ENCODE measurements around the gene RUFY2.
A peak's percentile ranks its signal among the peaks of the same experiment; 100 is the strongest.
"Not testable (repeated sequence)": the region's sequence is repeated elsewhere in the genome, so short reads cannot be mapped to it uniquely, and the experiment has no call there.

RUFY2 gene

GRCh38 chr10:68406815-68407548 lies at the start of gene RUFY2:
Gene RUFY2 (minus strand): TSS chr10:68407277. CDS start chr10:68407189, 88 bp downstream.
- DNase-seq (ENCODE audit: low read depth in 4 of 4, low spot score in 1 of 4): peak; percentile 50 to 66 (median 58)

- DNase-seq (ENCODE audit: low read depth in 4 of 4, low spot score in 1 of 4): not testable (repeated sequence)
Observed at GRCh38 chr10:68449698-68450097, 42.6 kb upstream of the RUFY2 start.

GRCh38 chr10:68446179-68446578 lies 39.1 kb upstream of the RUFY2 start:
- DNase-seq (ENCODE audit: low read depth in 4 of 4, low spot score in 1 of 4): no peak

GRCh38 chr10:68442971-68443370 lies 35.9 kb upstream of the RUFY2 start:
- no peak for DNase-seq (ENCODE audit: low read depth in 4 of 4, low spot score in 1 of 4)

- no peak for DNase-seq (ENCODE audit: low read depth in 4 of 4, low spot score in 1 of 4)
Observed at GRCh38 chr10:68440898-68441297, 33.8 kb upstream of the RUFY2 start.

GRCh38 chr10:68435803-68436202 lies 28.7 kb upstream of the RUFY2 start:
- no peak for DNase-seq (ENCODE audit: low read depth in 4 of 4, low spot score in 1 of 4)

- no peak for DNase-seq (ENCODE audit: low read depth in 4 of 4, low spot score in 1 of 4)
Observed at GRCh38 chr10:68434657-68435056, 27.6 kb upstream of the RUFY2 start.

- DNase-seq (ENCODE audit: low read depth in 4 of 4, low spot score in 1 of 4): no peak
Observed at GRCh38 chr10:68428396-68429104, 21.5 kb upstream of the RUFY2 start.

GRCh38 chr10:68424454-68425014 lies 17.5 kb upstream of the RUFY2 start:
- DNase-seq (ENCODE audit: low read depth in 4 of 4, low spot score in 1 of 4): no peak

- DNase-seq (ENCODE audit: low read depth in 4 of 4, low spot score in 1 of 4): no peak
Observed at GRCh38 chr10:68423522-68423921, 16.4 kb upstream of the RUFY2 start.

GRCh38 chr10:68419376-68419775 lies 12.3 kb upstream of the RUFY2 start:
- DNase-seq (ENCODE audit: low read depth in 4 of 4, low spot score in 1 of 4): no peak

GRCh38 chr10:68408898-68409518 lies 1.9 kb upstream of the RUFY2 start:
- no peak for DNase-seq (ENCODE audit: low read depth in 4 of 4, low spot score in 1 of 4)

GRCh38 chr10:68406111-68406814 lies 814 bp downstream of the RUFY2 start:
- peak in 3 of 4 experiments; percentile 11 to 27 (median 14) for DNase-seq (ENCODE audit: low read depth in 4 of 4, low spot score in 1 of 4)

- no peak for DNase-seq (ENCODE audit: low read depth in 4 of 4, low spot score in 1 of 4)
Observed at GRCh38 chr10:68403701-68404100, 3.4 kb downstream of the RUFY2 start.

GRCh38 chr10:68402276-68402675 lies 4.8 kb downstream of the RUFY2 start:
- no peak for DNase-seq (ENCODE audit: low read depth in 4 of 4, low spot score in 1 of 4)

- no peak for DNase-seq (ENCODE audit: low read depth in 4 of 4, low spot score in 1 of 4)
Observed at GRCh38 chr10:68397005-68397404, 10.1 kb downstream of the RUFY2 start.

- DNase-seq (ENCODE audit: low read depth in 4 of 4, low spot score in 1 of 4): no peak
Observed at GRCh38 chr10:68385740-68386139, 21.3 kb downstream of the RUFY2 start.

GRCh38 chr10:68371604-68372003 lies 35.5 kb downstream of the RUFY2 start:
- DNase-seq (ENCODE audit: low read depth in 4 of 4, low spot score in 1 of 4): no peak

- no peak for DNase-seq (ENCODE audit: low read depth in 4 of 4, low spot score in 1 of 4)
Observed at GRCh38 chr10:68367121-68367520, 40.0 kb downstream of the RUFY2 start.

- no peak for DNase-seq (ENCODE audit: low read depth in 4 of 4, low spot score in 1 of 4)
Observed at GRCh38 chr10:68366600-68366999, 40.5 kb downstream of the RUFY2 start.

GRCh38 chr10:68365611-68366010 lies 41.5 kb downstream of the RUFY2 start:
- DNase-seq (ENCODE audit: low read depth in 4 of 4, low spot score in 1 of 4): no peak

Measured in stimulated activated CD4-positive, alpha-beta T cell treated with anti-CD3 and anti-CD28 coated beads, Interleukin-1b, Interleukin-23, amount 100 ng/mL, for 24 hours (primary cell).